GM20000 (cell line): Measurements from ENCODE around the gene PLSCR5.

Experiments used
- DNase-seq: peaks from one replicate; pipeline ENCODE4 v3.0.0; 2012; ENCODE audit warnings: low spot score
- TF ChIP-seq, protein P1 (sequence below): IDR thresholded peaks from 2 replicates; pipeline ENCODE4 v1.5.1; 2012; ENCODE audit warnings: mild to moderate bottlenecking, control low read depth; ENCODE audit errors: extremely low read depth, missing control alignments

The PLSCR5 gene

GRCh38 chr3:146544929-146545528 is 60.1 kb downstream of the PLSCR5 start:
- DNase-seq: no peak

DNA sequence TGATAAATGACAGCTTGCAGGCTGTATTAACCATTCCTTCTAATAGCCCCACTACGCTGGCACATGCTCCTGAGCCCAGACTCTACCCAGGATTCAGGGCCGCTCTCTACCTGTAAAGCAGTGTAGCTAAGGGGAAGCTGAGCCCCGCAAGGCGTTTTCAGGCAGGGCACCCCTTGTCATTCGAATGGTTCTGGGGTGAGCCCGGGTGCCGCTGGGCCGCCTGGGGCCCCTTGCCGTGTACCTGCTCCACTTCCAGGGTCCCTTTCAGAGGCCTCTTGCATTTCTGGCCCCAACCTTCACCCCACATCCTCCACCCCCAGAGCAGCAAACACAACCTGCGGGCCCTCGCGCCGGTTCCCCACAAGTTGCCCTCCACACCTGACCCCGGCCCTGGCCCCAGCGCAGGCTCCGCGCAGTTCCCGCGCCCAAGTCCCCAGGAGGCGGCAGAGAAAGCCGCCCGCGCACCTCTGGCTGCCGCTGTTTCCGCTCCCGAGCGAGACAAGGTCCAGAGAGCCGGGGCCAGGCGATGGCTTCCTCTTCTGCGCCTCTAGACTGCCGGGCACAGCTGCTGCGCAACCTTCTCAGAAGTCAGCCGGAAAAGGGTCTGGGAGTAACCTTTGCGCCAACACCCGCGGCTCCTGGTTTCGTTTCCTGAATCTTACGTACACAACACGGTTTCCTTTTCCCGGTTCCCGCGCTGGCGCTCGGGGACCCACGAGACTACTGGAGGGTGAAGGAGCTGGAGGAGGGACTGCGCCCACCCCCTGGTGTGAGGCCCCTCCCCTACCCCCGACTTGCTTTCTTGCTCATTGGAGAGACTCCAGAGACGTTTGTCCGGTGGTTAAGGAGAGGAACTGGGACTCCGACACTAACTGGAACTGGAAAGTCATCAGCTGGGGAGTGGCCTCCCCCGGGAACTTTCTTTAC is 60.9 kb downstream of the PLSCR5 start, which contains the start of gene PLSCR1:
PLSCR1 (minus strand) TSS at position 606 of the 927 bp plus-strand sequence. CDS start 8,055 bp downstream, outside the sequence.
- TF ChIP-seq, protein P1, sequence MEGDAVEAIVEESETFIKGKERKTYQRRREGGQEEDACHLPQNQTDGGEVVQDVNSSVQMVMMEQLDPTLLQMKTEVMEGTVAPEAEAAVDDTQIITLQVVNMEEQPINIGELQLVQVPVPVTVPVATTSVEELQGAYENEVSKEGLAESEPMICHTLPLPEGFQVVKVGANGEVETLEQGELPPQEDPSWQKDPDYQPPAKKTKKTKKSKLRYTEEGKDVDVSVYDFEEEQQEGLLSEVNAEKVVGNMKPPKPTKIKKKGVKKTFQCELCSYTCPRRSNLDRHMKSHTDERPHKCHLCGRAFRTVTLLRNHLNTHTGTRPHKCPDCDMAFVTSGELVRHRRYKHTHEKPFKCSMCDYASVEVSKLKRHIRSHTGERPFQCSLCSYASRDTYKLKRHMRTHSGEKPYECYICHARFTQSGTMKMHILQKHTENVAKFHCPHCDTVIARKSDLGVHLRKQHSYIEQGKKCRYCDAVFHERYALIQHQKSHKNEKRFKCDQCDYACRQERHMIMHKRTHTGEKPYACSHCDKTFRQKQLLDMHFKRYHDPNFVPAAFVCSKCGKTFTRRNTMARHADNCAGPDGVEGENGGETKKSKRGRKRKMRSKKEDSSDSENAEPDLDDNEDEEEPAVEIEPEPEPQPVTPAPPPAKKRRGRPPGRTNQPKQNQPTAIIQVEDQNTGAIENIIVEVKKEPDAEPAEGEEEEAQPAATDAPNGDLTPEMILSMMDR: no peak
- peak; percentile 82 for DNase-seq

More at GRCh38 chr3:146544929-146545528, 60.1 kb downstream of the PLSCR5 start:
- TF ChIP-seq, protein P1: no peak

DNA sequence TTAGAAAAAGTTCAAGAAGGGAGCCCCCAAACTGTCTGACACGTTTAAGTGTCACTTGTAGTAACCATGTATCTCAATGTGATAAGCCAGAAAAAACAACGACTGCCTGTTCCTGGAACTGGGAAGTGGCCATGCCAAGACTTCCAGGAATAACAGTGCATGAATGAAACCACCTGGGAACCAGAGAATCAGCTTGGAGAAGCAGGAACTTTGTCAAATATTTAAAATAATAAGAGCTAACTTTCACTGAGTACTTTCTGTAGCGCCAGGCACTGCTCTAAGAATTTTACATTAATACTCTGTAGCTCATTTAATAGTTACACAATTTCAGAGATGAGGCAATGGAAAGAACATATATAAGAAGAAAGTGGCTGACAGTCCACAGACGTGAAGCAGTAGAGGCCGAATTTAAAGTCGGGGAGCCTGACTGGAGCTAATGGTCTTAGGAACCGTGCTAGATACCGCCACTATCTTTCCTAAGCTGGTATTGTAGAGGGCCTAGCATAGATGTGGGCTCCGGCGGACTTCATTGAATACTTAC is 61.6 kb downstream of the PLSCR5 start:
- TF ChIP-seq, protein P1: no peak
- DNase-seq: no peak

GRCh38 chr3:146542978-146543377 is 62.2 kb downstream of the PLSCR5 start:
- TF ChIP-seq, protein P1: no peak
- DNase-seq: no peak

DNA sequence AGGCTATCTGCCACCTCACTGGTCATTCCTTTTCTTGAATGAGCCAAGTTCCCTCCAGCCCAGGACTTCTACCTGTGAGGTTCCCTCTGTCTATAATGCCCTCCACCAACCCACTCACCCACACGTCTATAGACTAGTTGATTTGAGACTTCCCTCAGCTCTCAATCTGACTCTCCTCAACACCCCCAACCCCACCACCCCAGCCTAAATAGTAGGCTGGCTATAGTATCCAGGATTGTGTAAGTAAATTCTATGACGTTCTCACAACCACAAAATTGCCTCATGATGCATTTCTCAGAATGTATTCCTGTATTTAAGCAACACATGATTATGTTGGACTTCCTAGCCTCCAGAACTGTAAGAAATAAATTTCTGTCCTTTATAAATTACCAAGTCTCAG is 63.0 kb downstream of the PLSCR5 start:
- TF ChIP-seq, protein P1: no peak
- no peak for DNase-seq

- no peak for DNase-seq
- TF ChIP-seq, protein P1: no peak
Measured at GRCh38 chr3:146540978-146541377, 64.2 kb downstream of the PLSCR5 start.

- TF ChIP-seq, protein P1: no peak
- no peak for DNase-seq
Measured at GRCh38 chr3:146540236-146540635, 64.9 kb downstream of the PLSCR5 start.
